HEK293 (cell line): Measurements from ENCODE around the gene CACNA1C.

Experiments used
- TCF7L2 ChIP-seq: IDR thresholded peaks from 2 replicates; pipeline ENCODE4 v1.6.1; 2011; ENCODE audit warnings: low read depth, mild to moderate bottlenecking, inconsistent platforms, low read length, moderate library complexity, borderline replicate concordance
- ZBTB1 ChIP-seq: fragments of 450-650 bp; formaldehyde crosslinking; IDR thresholded peaks from 2 replicates; pipeline ENCODE4 v1.5.1; 2016; ENCODE audit warnings: missing biosample characterization, missing genetic modification characterization
- ZNF274 ChIP-seq, 2 experiments: fragments of 200-500 bp in 1 of 2; fragments of 450-650 bp in 1 of 2; sonication (Bioruptor generic) in 1 of 2; formaldehyde crosslinking in 1 of 2; IDR thresholded peaks; 2 replicates each; pipeline versions ENCODE4 v1.5.1 to v1.6.1; 2014 to 2016; ENCODE audit warnings: borderline replicate concordance in 1 of 2, inconsistent platforms in 1 of 2, low read length in 1 of 2, missing biosample characterization in 1 of 2, missing genetic modification characterization in 1 of 2
- ZNF670 ChIP-seq: fragments of 450-650 bp; formaldehyde crosslinking; IDR thresholded peaks from 2 replicates; pipeline ENCODE4 v1.5.1; 2016; ENCODE audit warnings: missing biosample characterization, missing genetic modification characterization, low read depth
- TF ChIP-seq, protein P1 (sequence below): fragments of 450-650 bp; formaldehyde crosslinking; IDR thresholded peaks from 2 replicates; pipeline ENCODE4 v1.5.1; 2016; ENCODE audit warnings: missing biosample characterization, missing genetic modification characterization

DNA sequence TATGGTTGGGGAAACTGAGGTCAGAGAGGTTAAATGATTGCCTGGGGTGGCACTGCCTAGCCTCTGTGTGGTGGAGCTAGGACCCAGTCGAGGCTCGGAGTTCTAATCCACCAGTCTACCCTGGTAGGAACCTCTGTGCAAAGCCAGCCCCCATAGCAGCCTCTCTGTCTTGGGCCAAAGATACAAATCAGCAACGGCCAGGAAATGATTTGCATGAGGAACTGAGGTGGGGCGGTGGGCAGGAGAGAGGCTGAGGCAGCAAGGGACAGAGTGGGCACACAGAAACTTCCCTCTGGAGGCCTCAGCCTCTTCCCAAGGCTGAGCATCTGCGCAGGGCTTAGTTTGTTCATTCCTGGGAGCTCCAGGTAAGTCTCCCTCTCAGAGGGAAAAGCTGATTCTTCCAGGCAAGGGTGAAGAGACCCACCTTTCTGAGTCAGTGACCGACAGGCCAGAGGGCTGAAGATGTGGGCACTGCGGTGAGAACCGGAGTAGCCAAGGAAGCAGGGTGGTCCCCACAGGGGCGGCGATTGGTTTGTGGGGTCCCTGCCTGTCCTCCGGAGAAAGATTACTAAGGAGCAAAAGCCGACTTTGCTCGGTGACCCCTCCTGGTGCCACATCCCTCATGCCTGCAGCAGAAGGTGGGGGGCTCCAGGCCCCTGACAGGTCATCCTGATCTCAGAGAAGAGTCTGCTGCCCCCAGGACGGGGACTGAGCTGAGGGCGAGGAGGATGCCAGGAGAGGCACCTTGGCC lies 134.6 kb downstream of the CACNA1C start:
- TF ChIP-seq TCF7L2 (no peak), ZBTB1 (no peak), ZNF670 (no peak), ZNF274 (IDR thresholded peaks at IDR 0.05; ENCODE audit: low read length) (no peak), ZNF274 (tag by site-specific recombination; IDR thresholded peaks at IDR 0.05; ENCODE audit: borderline replicate concordance) (no peak)
- TF ChIP-seq, protein P1, sequence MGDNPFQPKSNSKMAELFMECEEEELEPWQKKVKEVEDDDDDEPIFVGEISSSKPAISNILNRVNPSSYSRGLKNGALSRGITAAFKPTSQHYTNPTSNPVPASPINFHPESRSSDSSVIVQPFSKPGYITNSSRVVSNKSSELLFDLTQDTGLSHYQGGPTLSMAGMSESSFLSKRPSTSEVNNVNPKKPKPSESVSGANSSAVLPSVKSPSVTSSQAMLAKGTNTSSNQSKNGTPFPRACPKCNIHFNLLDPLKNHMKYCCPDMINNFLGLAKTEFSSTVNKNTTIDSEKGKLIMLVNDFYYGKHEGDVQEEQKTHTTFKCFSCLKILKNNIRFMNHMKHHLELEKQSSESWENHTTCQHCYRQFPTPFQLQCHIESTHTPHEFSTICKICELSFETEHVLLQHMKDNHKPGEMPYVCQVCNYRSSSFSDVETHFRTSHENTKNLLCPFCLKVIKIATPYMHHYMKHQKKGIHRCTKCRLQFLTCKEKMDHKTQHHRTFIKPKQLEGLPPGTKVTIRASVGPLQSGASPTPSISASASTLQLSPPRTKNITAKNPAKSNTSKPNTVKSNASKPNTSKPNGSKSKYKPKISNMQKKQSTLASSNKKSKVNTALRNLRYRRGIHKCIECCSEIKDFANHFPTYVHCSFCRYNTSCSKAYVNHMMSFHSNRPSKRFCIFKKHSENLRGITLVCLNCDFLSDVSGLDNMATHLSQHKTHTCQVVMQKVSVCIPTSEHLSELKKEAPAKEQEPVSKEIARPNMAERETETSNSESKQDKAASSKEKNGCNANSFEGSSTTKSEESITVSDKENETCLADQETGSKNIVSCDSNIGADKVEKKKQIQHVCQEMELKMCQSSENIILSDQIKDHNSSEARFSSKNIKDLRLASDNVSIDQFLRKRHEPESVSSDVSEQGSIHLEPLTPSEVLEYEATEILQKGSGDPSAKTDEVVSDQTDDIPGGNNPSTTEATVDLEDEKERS (tag by site-specific recombination) = no peak
